Activated CD8-positive, alpha-beta memory T cell treated with anti-CD3 and anti-CD28 coated beads, Interleukin-2, amount 50 U/mL, for 4 hours (primary cell): ENCODE measurements around the gene SNTG2.

ENCODE experiments used
- DNase-seq: peaks from one replicate; pipeline ENCODE4 v3.0.0-alpha.2; 2020

Gene SNTG2

GRCh38 chr2:954687-955000 lies 4.0 kb downstream of the SNTG2 start:
- no peak for DNase-seq

GRCh38 chr2:955829-956731 lies 5.4 kb downstream of the SNTG2 start:
- no peak for DNase-seq

GRCh38 chr2:959457-959856 lies 8.8 kb downstream of the SNTG2 start:
- DNase-seq: no peak

- DNase-seq: no peak
These were observed 9.6 kb downstream of the SNTG2 start for GRCh38 chr2:960061-960736.

- no peak for DNase-seq
These were observed 11.1 kb downstream of the SNTG2 start for GRCh38 chr2:961786-962185.

- no peak for DNase-seq
These were observed 13.2 kb downstream of the SNTG2 start for GRCh38 chr2:963876-964275.

- no peak for DNase-seq
These were observed 13.9 kb downstream of the SNTG2 start for GRCh38 chr2:964562-964961.

GRCh38 chr2:965640-966147 lies 15.0 kb downstream of the SNTG2 start:
- no peak for DNase-seq

- no peak for DNase-seq
These were observed 22.5 kb downstream of the SNTG2 start for GRCh38 chr2:973129-973528.

GRCh38 chr2:974054-974453 lies 23.4 kb downstream of the SNTG2 start:
- no peak for DNase-seq

- no peak for DNase-seq
These were observed 23.9 kb downstream of the SNTG2 start for GRCh38 chr2:974502-974901.

- no peak for DNase-seq
These were observed 24.4 kb downstream of the SNTG2 start for GRCh38 chr2:975095-975494.

- no peak for DNase-seq
These were observed 28.6 kb downstream of the SNTG2 start for GRCh38 chr2:979069-979928.

- no peak for DNase-seq
These were observed 29.5 kb downstream of the SNTG2 start for GRCh38 chr2:980176-980575.

- DNase-seq: no peak
These were observed 30.6 kb downstream of the SNTG2 start for GRCh38 chr2:981258-981657.

- no peak for DNase-seq
These were observed 31.1 kb downstream of the SNTG2 start for GRCh38 chr2:981759-982158.

GRCh38 chr2:985317-985898 lies 34.8 kb downstream of the SNTG2 start:
- DNase-seq: no peak

- DNase-seq: no peak
These were observed 37.1 kb downstream of the SNTG2 start for GRCh38 chr2:987789-988188.

- DNase-seq: no peak
These were observed 39.3 kb downstream of the SNTG2 start for GRCh38 chr2:989781-990467.

GRCh38 chr2:990970-991369 lies 40.3 kb downstream of the SNTG2 start:
- no peak for DNase-seq

- DNase-seq: no peak
These were observed 51.7 kb downstream of the SNTG2 start for GRCh38 chr2:1002350-1002749.

- DNase-seq: no peak
These were observed 53.7 kb downstream of the SNTG2 start for GRCh38 chr2:1004398-1004797.
